GM21526 (cell line): ENCODE results near the gene LANCL1.
"Not testable (repeated sequence)": the region's sequence is repeated elsewhere in the genome, so short reads cannot be mapped to it uniquely, and the experiment has no call there.

Experiments
- ATAC-seq: cut with Tn5 transposase; IDR thresholded peaks from one replicate; pipeline ENCODE4 v1.9.1; 2021; ENCODE audit warnings: moderate library complexity; ENCODE audit not compliant: unreplicated experiment, low FRiP score

Gene LANCL1

GRCh38 chr2:210459880-210460279 lies 16.7 kb downstream of the LANCL1 start:
- ATAC-seq, result peak; percentile 13

GRCh38 chr2:210459407-210459806 lies 17.2 kb downstream of the LANCL1 start:
- no peak for ATAC-seq

DNA sequence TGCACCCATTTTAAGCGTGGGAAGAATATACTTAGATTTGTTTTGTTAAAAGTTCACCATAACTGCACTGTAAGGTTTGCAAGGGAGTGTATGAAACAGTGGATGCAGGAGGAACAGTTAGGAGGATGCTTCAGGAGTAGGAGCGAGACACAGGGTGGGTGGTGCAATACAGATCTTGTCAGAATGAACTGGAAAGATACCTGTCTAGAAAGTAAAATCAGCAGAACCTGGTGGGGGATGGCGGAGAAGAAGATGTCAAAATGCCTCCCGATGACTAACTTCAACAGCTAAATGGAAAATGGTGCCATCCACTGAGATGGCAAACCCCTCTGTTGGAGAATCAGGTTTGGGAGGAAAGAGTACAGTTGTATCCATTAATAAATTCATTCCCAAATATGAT lies 18.2 kb downstream of the LANCL1 start:
- ATAC-seq, result no peak

DNA sequence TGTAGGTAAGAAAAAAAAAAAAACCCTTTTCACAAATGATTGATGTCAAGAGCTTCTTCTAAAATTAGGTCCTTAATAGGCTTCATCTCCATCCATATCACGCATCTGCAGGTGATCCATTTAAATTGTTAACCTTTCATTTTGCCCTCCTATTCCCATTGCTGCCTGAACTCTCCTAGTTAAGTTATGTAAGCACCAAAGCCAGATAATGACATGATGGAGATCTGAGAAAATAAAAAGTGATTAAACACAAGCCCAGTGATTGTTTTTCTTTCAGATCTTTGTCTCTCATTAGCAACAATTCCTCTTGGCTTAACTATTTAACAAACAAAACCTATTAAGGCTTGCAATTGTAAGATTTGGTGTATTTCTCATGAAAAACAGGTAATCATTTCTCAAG lies 20.0 kb downstream of the LANCL1 start:
- no peak for ATAC-seq

DNA sequence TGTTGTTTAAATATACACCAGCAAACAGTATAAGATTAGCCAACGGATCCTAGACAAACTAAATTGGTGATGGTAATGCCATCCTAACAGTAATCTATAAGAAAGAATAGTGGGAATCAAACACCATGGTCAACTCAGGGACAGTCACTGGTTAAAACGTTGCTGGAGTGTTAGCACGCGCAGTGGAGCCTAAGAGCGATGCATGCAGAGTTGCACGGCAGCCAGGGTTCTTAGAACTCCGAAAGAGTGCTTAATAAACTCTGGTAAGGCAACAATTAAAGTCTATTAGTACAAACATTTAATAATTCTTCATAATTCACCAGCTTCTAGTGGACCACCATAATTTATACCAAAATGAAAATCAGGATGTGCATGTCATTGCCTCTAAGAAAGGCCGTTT lies 22.2 kb downstream of the LANCL1 start:
- ATAC-seq, result no peak

DNA sequence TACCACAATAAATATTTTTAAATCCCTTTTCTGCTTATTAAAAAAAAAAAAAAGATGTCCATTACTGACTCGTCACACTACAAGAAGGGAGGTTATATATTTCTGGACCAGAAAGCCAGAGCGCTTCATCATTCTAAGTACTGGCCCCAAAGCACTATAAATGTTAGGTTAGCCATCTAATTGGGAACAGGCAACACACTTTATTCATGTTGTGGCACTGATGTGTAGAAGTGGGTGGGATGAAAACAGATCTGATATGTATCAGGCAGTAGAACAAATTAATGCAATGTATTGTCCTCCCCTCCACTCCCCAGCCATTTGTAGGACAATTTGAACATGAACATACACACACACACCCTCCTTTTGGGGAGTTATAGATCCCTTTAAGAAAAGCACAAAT lies 24.4 kb downstream of the LANCL1 start:
- no peak for ATAC-seq

- not testable (repeated sequence) for ATAC-seq
Measured at GRCh38 chr2:210450942-210451341, 25.6 kb downstream of the LANCL1 start.

DNA sequence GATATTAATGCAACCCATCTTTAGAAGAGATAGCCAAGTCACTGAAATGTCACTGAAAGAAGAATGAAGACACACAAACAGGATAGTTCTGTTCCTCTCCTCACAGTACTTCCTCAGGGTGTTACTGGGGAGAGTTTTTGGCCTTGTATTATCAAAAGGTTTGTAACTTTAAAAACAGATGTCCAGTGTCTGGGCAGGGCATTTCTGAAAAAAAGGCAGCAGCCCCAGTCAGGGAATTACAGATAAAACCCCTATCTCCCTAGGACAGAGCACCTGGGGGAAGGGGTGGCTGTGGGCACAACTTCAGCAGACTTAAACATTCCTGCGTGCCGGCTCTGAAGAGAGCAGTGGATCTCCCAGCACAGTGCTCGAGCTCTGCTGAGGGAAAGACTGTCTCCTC lies 30.8 kb downstream of the LANCL1 start:
- ATAC-seq, result no peak

- no peak for ATAC-seq
Measured at GRCh38 chr2:210445116-210445707, 31.3 kb downstream of the LANCL1 start.

DNA sequence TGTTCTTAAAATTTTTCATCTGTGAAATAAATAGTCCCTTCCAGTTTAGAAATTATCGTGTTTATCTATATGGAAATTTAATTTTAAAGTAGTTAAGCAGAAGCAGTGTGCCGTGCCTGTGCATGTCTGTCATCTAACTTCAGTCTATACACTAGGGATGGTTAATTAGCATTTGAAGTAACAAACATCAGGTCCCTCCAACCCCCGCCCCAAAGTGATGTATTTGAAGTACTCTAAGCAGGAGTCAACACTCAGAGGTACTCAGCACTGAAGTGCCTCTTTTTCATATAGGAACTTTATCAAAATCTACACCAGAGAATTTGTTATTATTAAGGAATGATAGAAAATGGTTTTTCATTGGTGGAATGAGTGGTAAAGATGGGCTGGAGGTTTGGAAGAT lies 33.0 kb downstream of the LANCL1 start:
- no peak for ATAC-seq

DNA sequence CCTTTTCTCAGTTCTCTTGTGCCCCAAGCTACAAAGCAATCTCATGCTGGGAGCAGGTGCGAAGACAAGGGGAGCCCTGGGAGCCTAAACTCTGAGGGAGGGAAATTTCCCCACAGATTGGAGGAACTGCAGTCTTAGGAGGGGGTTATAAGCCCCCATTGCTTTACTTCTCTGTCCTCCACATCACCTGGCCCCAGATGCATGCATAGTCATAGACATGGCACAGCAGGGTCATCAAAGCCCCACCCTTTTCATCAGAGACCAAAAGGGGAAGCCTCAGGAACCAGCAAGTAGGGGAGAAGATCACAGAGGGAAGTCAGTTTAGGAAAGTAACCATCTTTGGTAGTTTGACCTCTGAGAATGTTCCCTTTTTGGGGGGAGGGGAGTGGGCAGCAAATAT lies 33.7 kb downstream of the LANCL1 start:
- no peak for ATAC-seq

GRCh38 chr2:210442457-210442856 lies 34.1 kb downstream of the LANCL1 start:
- ATAC-seq, result no peak

GRCh38 chr2:210440206-210440605 lies 36.4 kb downstream of the LANCL1 start:
- no peak for ATAC-seq

- ATAC-seq, result no peak
Measured at GRCh38 chr2:210435439-210435838, 41.1 kb downstream of the LANCL1 start.

DNA sequence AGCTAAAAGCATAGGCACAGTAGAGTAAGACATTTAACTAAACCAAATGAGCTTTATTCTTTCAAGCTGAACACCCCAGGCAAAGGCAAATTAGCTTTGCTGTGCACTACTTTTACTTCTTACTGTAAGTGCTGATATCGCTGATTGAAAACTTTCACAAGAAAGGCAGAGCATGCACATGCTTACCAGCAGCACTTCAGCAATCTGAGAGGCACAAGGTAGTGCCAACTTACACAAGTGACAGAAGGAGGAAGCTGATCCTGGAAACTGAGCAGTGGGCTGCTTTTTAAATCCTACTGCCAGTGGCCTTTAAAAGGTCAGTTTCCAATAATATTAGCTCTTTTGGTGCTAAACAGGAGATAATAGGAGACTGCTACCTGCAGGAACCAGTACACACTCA lies 43.9 kb downstream of the LANCL1 start:
- ATAC-seq, result no peak

- no peak for ATAC-seq
Measured at GRCh38 chr2:210429403-210430137, 47.0 kb downstream of the LANCL1 start.

DNA sequence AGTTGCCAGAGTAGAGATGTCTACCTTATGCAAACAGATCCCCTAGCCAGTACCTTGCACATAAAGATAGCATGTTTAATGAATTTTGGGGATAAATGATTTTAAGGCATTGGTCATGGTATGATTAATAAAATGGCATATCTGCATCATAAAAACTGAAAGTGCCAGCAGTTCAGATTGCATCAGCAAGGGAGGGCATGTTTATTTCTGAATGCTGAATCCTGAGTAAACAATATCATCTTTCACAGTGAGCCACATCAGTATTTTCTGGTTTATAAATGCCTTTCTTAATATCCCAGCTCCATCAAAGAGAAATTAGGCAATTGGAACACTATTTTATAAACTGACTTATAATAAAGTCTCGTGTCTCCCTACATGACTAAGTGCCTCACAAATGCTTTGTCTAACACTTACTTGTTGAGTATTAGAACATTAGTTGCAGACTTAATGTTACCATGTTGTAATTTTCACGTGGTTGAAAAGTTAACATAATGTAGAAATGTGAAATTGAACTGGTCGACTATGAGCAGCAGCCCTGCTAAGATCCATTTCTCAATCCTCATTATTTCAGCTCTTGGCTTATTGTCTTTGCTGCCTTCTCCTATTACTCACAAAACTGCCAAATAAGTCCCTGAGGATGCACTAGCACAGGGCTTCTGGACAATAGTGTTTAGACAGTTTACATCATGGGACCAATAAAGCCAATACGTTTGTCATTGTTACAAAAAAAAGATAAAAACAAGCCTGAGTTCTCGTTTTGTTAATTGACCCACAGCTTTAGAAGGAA lies 48.0 kb downstream of the LANCL1 start:
- no peak for ATAC-seq

DNA sequence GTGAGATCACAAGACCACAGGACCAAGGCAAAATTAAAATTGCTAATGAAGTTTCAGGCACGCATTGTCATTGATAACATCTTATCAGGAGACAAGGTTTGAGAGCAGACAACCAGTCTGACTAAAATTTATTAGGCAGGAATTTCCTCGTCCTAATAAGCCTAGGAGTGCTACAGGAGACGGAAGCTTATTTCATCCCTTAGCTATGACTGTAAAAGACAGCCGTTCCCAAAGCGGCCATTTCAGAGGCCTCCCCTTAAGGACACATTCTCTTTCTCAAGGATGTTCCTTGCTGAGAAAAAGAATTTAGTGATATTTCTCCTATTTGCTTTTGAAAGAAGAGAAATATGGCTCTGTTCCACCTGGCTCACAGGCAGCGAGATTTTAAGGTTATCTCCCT lies 49.2 kb downstream of the LANCL1 start:
- ATAC-seq, result not testable (repeated sequence)

DNA sequence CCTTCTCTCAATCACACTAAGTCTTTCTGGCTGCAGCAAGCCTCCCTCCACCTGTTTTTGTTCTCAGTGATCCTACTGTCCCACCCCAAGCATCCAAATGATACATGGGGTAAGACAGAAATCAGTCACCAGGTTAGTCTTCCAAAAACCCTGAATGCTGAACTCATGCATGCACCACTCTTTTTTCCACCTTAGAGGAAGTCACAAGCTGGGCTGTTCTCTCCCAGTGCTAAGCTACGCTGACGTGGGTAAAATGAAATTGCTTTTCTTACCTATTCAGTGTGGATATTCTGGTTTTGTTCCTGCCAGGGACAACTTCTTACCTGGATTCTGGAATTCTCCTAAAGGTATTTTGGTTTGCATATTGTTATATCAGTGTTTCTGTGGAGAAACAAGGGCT lies 54.2 kb downstream of the LANCL1 start:
- no peak for ATAC-seq

DNA sequence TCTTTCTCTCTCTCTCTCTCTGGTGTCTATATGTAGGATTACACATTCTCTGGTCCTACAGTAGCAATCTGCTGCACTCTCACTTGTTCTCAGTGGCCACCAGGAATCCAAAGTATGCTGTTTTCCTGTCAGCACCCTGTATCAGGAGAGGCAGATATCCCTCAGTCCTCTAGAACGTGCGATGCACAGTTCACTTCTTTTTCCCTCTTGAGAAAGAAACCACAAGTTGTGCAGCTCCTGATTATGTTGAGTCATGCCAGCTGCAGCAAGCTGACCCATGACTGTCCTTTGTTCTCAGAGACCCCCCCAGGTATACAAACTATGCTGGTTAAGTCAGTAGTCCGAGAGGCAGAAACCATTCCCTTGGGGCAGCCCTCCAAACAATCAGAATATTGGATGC lies 54.6 kb downstream of the LANCL1 start:
- no peak for ATAC-seq

DNA sequence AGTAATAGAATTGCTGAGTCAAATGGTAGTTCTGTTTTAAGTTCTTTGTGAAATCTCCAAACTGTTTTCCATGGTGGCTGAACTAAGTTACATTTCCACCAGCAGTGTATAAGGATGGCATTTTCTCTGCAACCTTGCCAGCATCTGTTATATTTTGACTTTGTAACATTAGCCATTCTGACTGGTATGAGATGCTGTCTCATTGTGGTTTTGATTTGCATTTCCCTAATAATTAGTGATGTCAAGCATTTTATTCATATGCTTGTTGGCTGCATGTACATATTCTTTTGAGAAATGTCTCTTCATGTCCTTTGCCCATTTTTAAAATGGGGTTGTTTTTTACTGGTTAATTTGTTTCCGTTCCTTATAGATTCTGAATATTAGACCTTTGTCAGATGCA lies 63.9 kb downstream of the LANCL1 start:
- no peak for ATAC-seq

GRCh38 chr2:210410542-210410941 lies 66.0 kb downstream of the LANCL1 start:
- ATAC-seq, result no peak
